AML-193 (cell line): ENCODE measurements around the gene RASA2.
"Not testable (repeated sequence)": the region's sequence is repeated elsewhere in the genome, so short reads cannot be mapped to it uniquely, and the experiment has no call there.

Experiments
- DNase-seq, 2 experiments: peaks; one replicate each; lab custom pipeline; 2025; lab: John Stamatoyannopoulos, UW

RASA2 gene

DNA sequence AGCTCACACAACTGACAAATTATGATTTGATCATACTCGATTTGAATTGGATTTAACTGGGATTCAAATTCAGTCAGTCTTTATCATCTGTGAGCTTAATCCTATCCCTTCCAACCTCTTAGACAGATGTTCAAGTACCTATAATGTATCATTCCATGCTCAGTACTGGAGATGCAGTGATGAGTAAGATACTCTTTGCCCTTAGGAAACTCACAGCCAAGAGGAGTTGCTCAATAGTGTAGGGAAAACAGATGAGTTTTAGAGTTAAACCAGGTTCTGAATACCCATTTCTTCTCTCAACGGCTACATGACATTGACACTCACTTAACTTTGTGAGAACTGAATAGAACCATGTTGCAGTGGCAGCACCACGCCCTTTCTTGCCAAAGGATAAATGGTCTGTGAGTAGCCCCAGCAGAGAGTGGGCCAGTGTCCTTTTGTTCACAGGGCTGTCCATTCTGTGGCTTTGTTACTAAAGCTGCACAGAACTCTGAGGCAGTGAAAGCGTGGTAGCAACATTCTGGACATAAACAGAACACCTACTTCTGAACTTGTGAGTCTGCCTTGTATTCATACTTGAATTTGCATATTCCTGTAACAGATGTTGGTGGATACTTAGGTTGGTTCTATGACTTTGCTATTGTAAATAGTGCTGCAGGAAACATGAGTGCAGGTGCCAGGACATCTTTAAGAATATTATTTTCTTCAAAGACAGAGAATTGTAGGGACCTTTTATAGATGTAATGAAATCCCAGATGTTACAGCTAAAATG, 91.6 kb downstream of the RASA2 start:
- no peak for DNase-seq

DNA sequence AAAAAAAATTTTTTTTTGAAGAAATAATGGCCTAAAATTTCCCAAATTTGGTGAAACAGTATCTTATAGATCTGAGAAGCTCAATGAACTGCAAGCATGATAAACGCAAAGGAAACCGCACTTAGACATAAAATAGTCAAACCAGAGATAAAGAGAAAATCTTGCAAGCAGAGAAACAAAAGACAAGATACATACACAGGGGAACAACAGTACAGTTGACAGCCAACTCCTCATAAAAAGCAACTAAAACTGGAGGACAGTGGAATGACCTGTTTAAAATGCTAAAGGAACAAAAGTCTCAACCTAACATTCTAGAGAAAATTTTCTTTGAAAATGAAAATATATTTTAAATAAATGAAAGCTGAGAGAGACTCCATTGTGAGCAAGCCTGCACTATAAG, 107.5 kb downstream of the RASA2 start:
- no peak for DNase-seq

DNA sequence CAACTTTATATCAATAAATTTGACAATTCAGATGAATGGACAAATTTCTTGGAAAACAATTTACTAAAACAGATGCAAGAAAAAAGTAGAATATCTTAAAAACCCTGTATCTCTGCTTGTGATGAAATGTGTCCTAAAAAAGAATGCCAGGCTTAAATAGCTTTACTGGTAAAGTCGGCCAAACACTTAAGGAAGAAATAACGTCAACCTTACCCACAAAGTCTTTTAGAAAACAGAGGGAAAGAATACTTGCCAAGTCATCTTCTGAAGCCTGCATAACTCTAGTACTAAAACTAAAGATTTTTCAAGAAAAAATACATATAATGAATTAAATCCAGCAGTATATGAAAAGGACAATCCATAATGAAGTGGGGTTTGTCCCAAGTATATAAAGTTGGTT, 111.1 kb downstream of the RASA2 start:
- DNase-seq = no peak

- no peak for DNase-seq
Measured at GRCh38 chr3:141600331-141600730, 113.5 kb downstream of the RASA2 start.

GRCh38 chr3:141602706-141603105, 115.9 kb downstream of the RASA2 start:
- no peak for DNase-seq

DNA sequence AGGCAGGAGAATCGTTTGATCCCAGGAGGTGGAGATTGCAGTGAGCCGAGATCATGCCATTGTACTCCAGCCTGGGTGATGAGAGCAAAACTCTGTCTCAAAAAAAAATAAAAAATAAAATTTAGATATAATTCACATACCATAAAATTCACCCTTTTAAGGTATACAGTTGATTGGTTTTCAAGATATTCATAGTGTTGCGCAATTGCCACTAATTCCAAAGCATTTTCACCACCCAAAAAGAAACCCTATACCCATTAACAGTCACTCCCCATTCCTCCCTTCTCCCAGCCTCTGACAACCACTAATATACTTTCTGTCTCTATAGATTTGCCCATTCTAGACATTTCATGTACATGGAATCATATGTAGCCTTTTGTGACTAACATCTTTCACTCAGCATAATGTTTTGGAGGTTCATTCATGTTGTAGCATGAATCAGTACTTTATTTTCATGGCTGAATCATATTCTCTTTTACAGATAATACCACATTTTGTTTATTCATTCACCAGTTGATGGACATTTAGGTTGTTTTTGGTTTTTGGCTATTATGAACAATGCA, 116.7 kb downstream of the RASA2 start:
- DNase-seq = no peak

DNA sequence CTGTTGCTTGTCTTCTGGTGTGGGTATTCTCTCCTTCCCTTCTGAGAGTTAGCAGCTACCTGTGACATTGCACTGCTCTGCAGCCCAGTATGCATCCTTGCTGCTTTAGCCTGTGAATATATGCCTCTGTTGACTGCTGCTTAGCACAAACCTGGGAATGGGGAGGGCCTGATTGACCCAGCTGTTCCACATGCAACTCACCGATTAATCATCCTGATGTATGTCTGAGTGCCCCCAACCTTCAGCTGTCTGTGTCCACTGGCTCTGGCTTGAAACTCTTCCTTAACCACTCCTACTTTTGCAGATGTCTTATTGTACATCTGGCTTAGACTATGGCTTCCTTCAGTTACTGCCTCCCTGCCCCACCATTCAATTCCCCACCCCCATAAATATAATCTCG, 119.1 kb downstream of the RASA2 start:
- DNase-seq = no peak

GRCh38 chr3:141608438-141608837, 121.6 kb downstream of the RASA2 start:
- no peak for DNase-seq

GRCh38 chr3:141610939-141611338, 124.1 kb downstream of the RASA2 start:
- no peak for DNase-seq

DNA sequence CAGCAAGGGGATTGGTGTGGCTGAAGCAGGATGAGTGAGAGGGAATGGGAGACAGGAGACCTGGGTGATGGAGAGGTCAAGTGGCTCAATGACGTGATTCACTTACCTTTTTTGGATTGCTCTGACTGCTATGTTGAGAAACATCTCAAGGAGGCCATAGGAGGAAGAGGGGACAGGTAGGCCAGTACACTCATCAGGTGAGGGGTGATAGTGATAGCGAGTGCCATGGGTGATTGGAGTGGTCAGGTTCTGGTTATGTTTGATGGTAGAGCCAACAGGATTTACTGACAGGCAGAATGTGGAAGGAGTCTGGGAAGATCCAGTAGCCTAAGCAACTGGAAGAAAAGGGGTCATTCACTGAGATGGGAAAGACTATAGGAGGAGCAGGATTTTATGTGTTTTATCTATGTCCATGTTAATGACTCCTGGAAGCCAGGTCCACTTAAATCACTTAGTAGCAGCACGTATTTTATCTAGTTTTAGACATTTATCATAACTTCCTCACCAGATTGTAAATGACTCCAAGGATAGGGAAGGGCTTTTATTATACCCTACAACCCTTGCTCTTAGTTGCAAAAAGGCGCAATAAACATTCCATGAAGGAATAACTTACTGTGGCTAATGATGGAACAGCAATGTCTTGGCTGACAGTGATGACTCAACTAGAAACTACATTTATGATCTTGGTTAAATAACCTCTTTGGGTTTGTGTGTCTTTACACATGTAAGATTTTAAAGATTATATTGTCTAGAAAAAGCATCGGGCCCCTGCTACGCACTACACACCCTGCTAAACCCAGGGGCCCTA, 131.5 kb downstream of the RASA2 start:
- no peak for DNase-seq

GRCh38 chr3:141618938-141619337, 132.1 kb downstream of the RASA2 start:
- no peak for DNase-seq

GRCh38 chr3:141619450-141619849, 132.6 kb downstream of the RASA2 start:
- no peak for DNase-seq

GRCh38 chr3:141623691-141624090, 136.9 kb downstream of the RASA2 start:
- DNase-seq = no peak

GRCh38 chr3:141625506-141625905, 138.7 kb downstream of the RASA2 start:
- DNase-seq = no peak

DNA sequence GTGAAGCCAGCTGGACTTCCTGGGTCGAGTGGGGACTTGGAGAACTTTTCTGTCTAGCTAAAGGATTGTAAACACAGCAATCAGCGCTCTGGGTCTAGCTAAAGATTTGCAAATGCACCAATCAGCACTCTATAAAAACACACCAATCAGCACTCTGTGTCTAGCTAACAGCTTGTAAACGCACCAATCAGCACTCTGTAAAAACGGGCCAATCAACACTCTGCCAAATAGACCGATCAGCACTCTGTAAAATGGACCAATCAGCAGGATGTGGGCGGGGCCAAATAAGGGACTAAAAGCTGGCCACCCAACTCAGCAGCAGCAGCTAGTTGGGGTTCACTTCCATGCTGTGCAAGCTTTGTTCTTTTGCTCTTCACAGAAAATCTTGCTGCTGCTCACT, 141.5 kb downstream of the RASA2 start:
- DNase-seq = not testable (repeated sequence)

GRCh38 chr3:141628868-141629441, 142.1 kb downstream of the RASA2 start:
- DNase-seq = not testable (repeated sequence)

DNA sequence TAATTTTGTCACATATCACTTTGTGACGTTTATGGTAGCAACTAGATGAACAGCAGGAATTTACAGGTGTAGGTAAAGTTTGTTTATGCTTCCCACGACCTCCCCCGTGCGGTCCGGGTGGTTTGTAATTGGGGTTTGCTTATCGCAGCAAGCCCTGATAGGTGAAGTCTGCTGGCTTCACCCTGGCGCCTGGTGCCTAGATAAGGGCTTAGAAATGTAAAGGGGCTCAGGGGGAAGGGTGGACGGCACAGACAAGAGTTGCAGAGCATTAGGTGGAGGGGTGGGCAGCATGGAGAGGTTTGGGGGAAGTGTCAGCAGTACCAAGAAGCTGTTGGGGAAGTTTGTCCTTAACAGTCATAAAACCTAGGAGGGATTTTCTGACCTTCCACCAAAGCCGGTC, 143.1 kb downstream of the RASA2 start:
- DNase-seq = no peak

DNA sequence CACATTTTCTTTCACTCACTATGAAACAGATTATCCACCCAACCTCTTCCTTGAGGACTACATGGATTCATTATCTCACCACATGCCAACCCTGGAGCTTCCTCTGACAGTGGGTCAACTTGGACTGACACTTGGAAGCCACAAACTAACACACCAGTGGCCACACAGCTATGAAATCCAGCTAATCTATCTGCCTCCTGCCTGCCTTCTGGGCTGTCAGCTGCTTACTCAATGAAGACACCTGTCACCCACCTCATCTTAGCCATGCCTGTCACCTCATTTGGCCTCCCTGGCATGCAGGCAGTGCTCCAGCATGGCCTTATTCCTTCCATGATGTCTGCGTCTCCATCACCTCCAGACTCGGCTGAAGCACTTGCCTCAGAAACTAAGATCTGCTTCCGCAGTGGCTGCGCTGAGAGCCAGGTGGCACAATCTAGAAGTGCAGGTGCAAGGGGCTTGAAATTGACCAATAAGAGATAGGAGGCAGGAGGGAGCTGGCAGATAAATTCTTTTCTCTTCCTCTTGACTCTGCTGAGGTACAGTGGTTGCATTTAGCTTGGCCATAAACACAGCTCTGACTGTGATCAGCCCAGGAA, 146.1 kb downstream of the RASA2 start:
- DNase-seq = no peak

DNA sequence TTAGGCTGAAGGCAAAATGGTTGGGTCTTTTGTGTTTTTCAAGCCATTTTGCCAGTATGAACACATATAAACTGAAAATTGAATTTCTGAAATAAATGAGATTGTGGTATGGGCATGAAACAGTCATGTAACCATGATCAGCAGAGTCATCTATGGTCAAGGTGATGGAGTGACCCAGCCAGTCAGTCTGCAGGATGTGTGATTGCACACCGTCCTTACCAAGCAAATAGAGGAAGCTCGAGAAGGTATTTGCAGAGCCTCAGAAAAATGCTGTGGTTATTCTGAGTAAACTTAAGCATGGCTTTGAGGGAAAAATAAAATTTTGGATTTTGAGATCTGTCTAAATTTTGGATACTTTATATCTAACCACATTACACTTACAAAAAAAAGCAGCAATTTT, 155.4 kb downstream of the RASA2 start:
- peak; percentile 57 to 60 for DNase-seq

DNA sequence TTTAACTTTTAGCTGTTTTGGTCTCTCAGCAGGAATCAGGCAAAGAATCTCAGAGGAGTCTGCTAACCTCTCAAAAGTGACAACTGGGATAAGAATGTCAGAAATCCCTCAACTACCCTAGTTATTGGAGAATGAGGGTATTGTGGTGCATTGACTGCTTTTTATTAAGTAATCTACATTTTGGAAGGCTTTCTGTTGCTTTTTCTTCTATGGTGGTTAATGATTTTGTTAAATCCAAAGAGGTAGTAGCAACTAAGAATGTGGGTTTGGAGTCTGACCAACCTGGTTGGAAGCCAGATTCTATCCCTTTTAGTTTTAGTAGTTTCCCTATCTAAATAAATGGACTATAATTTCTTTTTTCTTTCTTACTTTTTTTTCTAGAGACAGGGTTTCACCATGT, 156.6 kb downstream of the RASA2 start:
- DNase-seq = no peak

GRCh38 chr3:141643796-141644195, 157.0 kb downstream of the RASA2 start:
- no peak for DNase-seq

- peak; percentile 84 to 87 for DNase-seq
Measured at GRCh38 chr3:141644931-141645330, 158.1 kb downstream of the RASA2 start.
